Smooth muscle cell (in vitro differentiated cells): Measurements from ENCODE around the gene MEGF9. TPM values are rescaled to one million over a fixed set of nuclear protein-coding genes. Genes with fewer than 3 reads are reported as not detected.

Experiments used
- DNase-seq: peaks from one replicate; lab custom pipeline; 2025; ENCODE audit not compliant: unreplicated experiment; lab: John Stamatoyannopoulos, UW
- H2AFZ ChIP-seq: fragments of 200-600 bp; sonication (generic); 2 replicates; pipeline ENCODE4 v1.6.0; 2016; ENCODE audit warnings: antibody characterized with exemption, low read depth, mild to moderate bottlenecking
- H3F3A ChIP-seq: fragments of 200-600 bp; sonication (generic); 2 replicates; pipeline ENCODE4 v1.6.0; 2017; ENCODE audit warnings: antibody characterized with exemption, low read depth
- H3K27ac ChIP-seq: fragments of 200-600 bp; sonication (generic); 2 replicates; pipeline ENCODE4 v1.5.1; 2016; ENCODE audit warnings: low read depth, mild to moderate bottlenecking
- H3K27me3 ChIP-seq: fragments of 200-600 bp; sonication (generic); 2 replicates; pipeline ENCODE4 v1.6.1; 2016; ENCODE audit warnings: low read depth, mild to moderate bottlenecking
- H3K36me3 ChIP-seq: fragments of 200-600 bp; sonication (generic); 2 replicates; pipeline ENCODE4 v1.5.1; 2016; ENCODE audit warnings: low read depth
- H3K4me1 ChIP-seq: fragments of 200-600 bp; sonication (generic); 2 replicates; pipeline ENCODE4 v1.5.1; 2016; ENCODE audit warnings: low read depth
- H3K4me2 ChIP-seq: fragments of 200-600 bp; sonication (generic); 2 replicates; pipeline ENCODE4 v1.6.0; 2016; ENCODE audit warnings: mild to moderate bottlenecking
- H3K4me3 ChIP-seq: fragments of 200-600 bp; sonication (generic); 2 replicates; pipeline ENCODE4 v1.5.1; 2016; ENCODE audit warnings: mild to moderate bottlenecking
- H3K79me2 ChIP-seq: fragments of 200-600 bp; sonication (generic); 2 replicates; pipeline ENCODE4 v1.6.0; 2016; ENCODE audit warnings: low read depth, mild to moderate bottlenecking
- H3K9ac ChIP-seq: fragments of 200-600 bp; sonication (generic); 2 replicates; pipeline ENCODE4 v1.6.0; 2016; ENCODE audit warnings: low read depth
- H3K9me3 ChIP-seq: fragments of 200-600 bp; sonication (generic); replicated peaks from 2 replicates; pipeline ENCODE4 v1.5.1; 2016; ENCODE audit warnings: low read depth
- H4K20me1 ChIP-seq: fragments of 200-600 bp; sonication (generic); 2 replicates; pipeline ENCODE4 v1.6.0; 2016; ENCODE audit warnings: low read depth
- WGBS: methylation state at CpG from one replicate; pipeline ENCODE4 v1.1.7; 2016; ENCODE audit warnings: low lambda C conversion rate; 5-methylcytosine and 5-hydroxymethylcytosine counted together
- polyA plus RNA-seq: library from polyadenylated mRNA; unstranded; fragments of >200 nt; fragmentation: Nextera tagmentation; extraction: Ambion mirVana; gene quantifications from 2 replicates; pipeline ENCODE4 v1.2.1, GENCODE V29; 2016
- total RNA-seq: library from RNA; depleted of rRNA; stranded (reverse); fragments of >200 nt; gene quantifications from 2 replicates; pipeline ENCODE4 v1.2.3, GENCODE V29; 2014
- TF ChIP-seq, protein P1 (sequence below): fragments of 200-600 bp; sonication (generic); IDR thresholded peaks from 2 replicates; pipeline ENCODE4 v1.5.1; 2017; ENCODE audit warnings: borderline replicate concordance, mild to moderate bottlenecking, antibody characterized with exemption; ENCODE audit not compliant: insufficient read depth, poor library complexity, severe bottlenecking

MEGF9 gene
- total and polyA plus RNA-seq, 2 experiments from 2014 or later = 1.8 to 6.0 TPM

DNA sequence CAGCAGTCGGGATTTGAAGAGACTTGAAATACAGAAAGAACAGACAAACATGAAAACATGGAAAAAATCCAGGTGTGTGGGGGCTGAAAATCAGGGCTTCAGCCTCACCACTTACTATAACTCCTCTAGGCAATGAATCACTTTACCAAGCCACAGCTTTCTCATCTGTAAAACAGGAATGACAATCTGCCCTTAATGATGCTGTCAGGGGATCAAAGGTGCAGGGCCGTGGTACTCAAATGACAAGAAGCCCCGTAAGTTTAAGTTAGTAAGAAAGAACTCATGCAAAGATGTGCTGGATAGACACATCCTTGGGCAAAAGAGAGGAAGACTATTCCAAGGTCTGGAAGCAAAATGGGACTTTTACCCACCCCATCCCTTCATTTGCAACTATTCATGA, 44.3 kb upstream of the MEGF9 start:
- Histone ChIP-seq H2AFZ (no peak overlapping the region), H3K9ac (no peak overlapping the region), H3K27ac (no peak overlapping the region), H3K27me3 (no peaks in the 10 kb centered on the region), H3K4me3 (no peak overlapping the region), H3K36me3 (peaks cover under 1% of the 10 kb centered on the region), H3K9me3 (no peaks in the 10 kb centered on the region), H4K20me1 (peaks cover 9% of the 10 kb centered on the region), H3K79me2 (no peaks in the 10 kb centered on the region), H3K4me2 (no peak overlapping the region), H3K4me1 (no peaks in the 10 kb centered on the region), H3F3A (peaks cover 9% of the 10 kb centered on the region)
- TF ChIP-seq, protein P1, sequence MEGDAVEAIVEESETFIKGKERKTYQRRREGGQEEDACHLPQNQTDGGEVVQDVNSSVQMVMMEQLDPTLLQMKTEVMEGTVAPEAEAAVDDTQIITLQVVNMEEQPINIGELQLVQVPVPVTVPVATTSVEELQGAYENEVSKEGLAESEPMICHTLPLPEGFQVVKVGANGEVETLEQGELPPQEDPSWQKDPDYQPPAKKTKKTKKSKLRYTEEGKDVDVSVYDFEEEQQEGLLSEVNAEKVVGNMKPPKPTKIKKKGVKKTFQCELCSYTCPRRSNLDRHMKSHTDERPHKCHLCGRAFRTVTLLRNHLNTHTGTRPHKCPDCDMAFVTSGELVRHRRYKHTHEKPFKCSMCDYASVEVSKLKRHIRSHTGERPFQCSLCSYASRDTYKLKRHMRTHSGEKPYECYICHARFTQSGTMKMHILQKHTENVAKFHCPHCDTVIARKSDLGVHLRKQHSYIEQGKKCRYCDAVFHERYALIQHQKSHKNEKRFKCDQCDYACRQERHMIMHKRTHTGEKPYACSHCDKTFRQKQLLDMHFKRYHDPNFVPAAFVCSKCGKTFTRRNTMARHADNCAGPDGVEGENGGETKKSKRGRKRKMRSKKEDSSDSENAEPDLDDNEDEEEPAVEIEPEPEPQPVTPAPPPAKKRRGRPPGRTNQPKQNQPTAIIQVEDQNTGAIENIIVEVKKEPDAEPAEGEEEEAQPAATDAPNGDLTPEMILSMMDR = no peak
- WGBS = 84% methylated on average over 3 of the region's 3 CpGs
- no peak for DNase-seq

DNA sequence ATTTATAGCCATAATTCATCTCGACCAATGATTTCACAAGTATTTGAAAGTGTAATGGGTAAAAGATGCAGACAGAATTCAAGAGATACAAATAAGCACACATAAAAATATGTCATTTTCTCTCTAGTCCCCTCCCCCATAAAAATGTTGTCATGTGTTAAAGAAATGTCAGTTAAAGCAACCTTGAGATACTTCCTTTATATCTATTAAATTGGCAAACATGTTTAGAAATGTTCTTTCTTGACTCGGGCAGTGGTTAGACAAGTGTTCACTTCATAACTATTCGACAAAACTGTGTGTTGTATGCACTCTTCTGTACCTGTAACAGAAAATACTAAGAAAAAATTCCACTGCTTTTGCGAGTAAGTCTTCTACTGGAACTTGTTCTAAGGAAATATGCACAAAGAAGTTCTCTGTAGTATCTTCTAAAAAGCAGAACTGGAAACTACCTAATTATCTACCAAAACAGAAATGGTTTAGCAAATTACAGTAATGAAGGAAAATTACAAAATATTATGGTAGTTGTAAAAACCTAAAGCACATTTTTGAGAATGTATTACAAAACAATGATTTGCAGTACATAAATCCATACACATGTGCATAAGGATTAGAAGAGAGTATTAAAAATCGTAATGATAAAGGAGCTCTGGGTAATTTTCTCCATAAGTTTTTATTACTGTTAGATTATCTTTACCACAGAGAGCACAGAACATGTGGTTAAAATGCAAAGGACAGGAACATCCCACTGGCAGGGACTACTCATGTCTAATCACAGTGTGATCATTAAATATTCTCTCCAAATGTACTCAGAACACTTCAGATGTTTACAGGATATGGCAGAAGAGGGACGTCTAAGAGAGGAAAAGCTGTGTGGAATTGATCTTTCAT, 43.0 kb upstream of the MEGF9 start:
- WGBS = 73% methylated on average over 6 of the region's 6 CpGs
- no peak overlapping the region for H3K9ac ChIP-seq
- H3K4me3 ChIP-seq = no peak overlapping the region
- H4K20me1 ChIP-seq = no peaks in the 10 kb centered on the region
- no peaks in the 10 kb centered on the region for H3K4me1 ChIP-seq
- DNase-seq = no peak
- TF ChIP-seq, protein P1 = no peak
- no peaks in the 10 kb centered on the region for H3K79me2 ChIP-seq
- no peaks in the 10 kb centered on the region for H3K36me3 ChIP-seq
- H2AFZ ChIP-seq = no peak overlapping the region
- no peaks in the 10 kb centered on the region for H3K27me3 ChIP-seq
- no peak overlapping the region for H3K27ac ChIP-seq
- no peaks in the 10 kb centered on the region for H3K9me3 ChIP-seq
- no peak overlapping the region for H3K4me2 ChIP-seq
- peaks cover 9% of the 10 kb centered on the region for H3F3A ChIP-seq

DNA sequence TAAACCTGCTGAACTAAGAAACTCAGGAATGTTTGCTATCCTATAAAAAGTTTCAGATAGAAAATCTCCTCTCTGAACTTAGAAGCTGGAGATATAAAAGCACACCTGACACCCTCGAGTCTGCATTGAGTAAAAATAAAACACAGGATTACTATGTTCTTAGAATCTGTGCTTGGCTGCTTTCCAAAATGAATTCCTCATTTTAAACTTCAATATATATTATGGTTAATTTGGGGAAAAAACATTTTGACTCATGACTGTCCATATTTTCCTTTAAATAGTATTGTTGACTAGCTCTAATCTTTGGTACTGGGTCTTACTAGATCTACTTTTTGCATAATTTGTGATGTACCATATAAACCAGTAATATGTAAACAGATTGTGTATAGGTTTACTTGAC, 42.3 kb upstream of the MEGF9 start:
- H3K4me3 ChIP-seq = no peak overlapping the region
- TF ChIP-seq, protein P1 = no peak
- DNase-seq = no peak
- no peaks in the 10 kb centered on the region for H3K79me2 ChIP-seq
- no peak overlapping the region for H2AFZ ChIP-seq
- no peak overlapping the region for H3K4me2 ChIP-seq
- no peaks in the 10 kb centered on the region for H3K9me3 ChIP-seq
- no peaks in the 10 kb centered on the region for H3K4me1 ChIP-seq
- no peaks in the 10 kb centered on the region for H3K36me3 ChIP-seq
- H3F3A ChIP-seq = peaks cover 9% of the 10 kb centered on the region
- no peak overlapping the region for H3K9ac ChIP-seq
- H3K27me3 ChIP-seq = no peaks in the 10 kb centered on the region
- H3K27ac ChIP-seq = no peak overlapping the region
- 83% methylated on average over 1 of the region's 1 CpG for WGBS
- H4K20me1 ChIP-seq = no peaks in the 10 kb centered on the region
